Endothelial cell of umbilical vein (primary cell): ENCODE measurements around the gene CDH23. TPM values are rescaled to one million over a fixed set of nuclear protein-coding genes. Genes with fewer than 3 reads are reported as not detected.

ENCODE experiments used
- BruUV-seq: library from RNA; stranded (reverse); fragments of 400-500 nt; replicated peaks from 2 replicates; lab custom pipeline; 2021; lab: Mats Ljungman, UMichigan
- CTCF ChIA-PET: fragments of 300-600, 350-600 bp; sonication (Branson Sonifier 250); formaldehyde crosslinking; loops from one replicate; lab custom pipeline; 2021; ENCODE audit warnings: antibody characterized with exemption, inconsistent platforms; lab: Charles Lee
- POLR2A ChIA-PET: fragments of 300-600, 350-600 bp; sonication (Branson Sonifier 250); formaldehyde crosslinking; loops from one replicate; lab custom pipeline; 2021; ENCODE audit warnings: antibody characterized with exemption, inconsistent platforms; lab: Charles Lee
- DNase-seq: peaks from one replicate; pipeline ENCODE4 v3.0.0-alpha.2; 2011; ENCODE audit warnings: low read depth, low spot score
- FAIRE-seq: peaks from 2 replicates; lab custom pipeline; 2011; peaks lifted over from hg19 to GRCh38; lab: Jason Lieb, UNC
- H2AFZ ChIP-seq: 2 replicates; pipeline ENCODE4 v1.6.0; 2012; ENCODE audit warnings: low read depth, low read length, control low read depth, inconsistent platforms
- H3K27ac ChIP-seq: 2 replicates; pipeline ENCODE4 v1.5.1; 2011; ENCODE audit warnings: low read depth, mild to moderate bottlenecking, control low read depth, low read length, moderate library complexity; ENCODE audit not compliant: insufficient read depth
- H3K27me3 ChIP-seq, 2 experiments: 2 replicates each; pipeline versions ENCODE4 v1.6.0 to v1.6.1; 2011; ENCODE audit warnings: low read length in 2 of 2, mixed read lengths in 1 of 2; ENCODE audit not compliant: control insufficient read depth in 2 of 2, insufficient read depth in 2 of 2
- H3K36me3 ChIP-seq, 2 experiments: 2 replicates in 1 of 2; 3 replicates in 1 of 2; pipeline ENCODE4 v1.5.1; 2011; ENCODE audit warnings: low read length in 2 of 2, mild to moderate bottlenecking in 1 of 2, moderate library complexity in 1 of 2; ENCODE audit not compliant: control insufficient read depth in 2 of 2, insufficient read depth in 2 of 2; ENCODE audit errors: extremely low read depth in 1 of 2
- H3K4me1 ChIP-seq: 3 replicates; pipeline ENCODE4 v1.5.1; 2011; ENCODE audit warnings: mild to moderate bottlenecking, low read length; ENCODE audit not compliant: control insufficient read depth, insufficient read depth; ENCODE audit errors: extremely low read depth
- H3K4me2 ChIP-seq: 2 replicates; pipeline ENCODE4 v1.6.1; 2011; ENCODE audit warnings: low read length, control low read depth, mixed read lengths; ENCODE audit not compliant: insufficient read depth
- H3K4me3 ChIP-seq, 3 experiments: fragments of 200-600 bp in 1 of 3; sonication (generic), shearing (Covaris generic) in 1 of 3; replicated peaks in 1 of 3; 2 replicates each; pipeline ENCODE4 v1.5.1; 2011 to 2016; ENCODE audit warnings: control low read depth in 3 of 3, low read length in 3 of 3, mild to moderate bottlenecking in 2 of 3, inconsistent platforms in 1 of 3, low read depth in 1 of 3, moderate library complexity in 1 of 3; ENCODE audit not compliant: insufficient read depth in 1 of 3
- H3K79me2 ChIP-seq: 2 replicates; pipeline ENCODE4 v1.6.0; 2012; ENCODE audit warnings: low read length, inconsistent platforms; ENCODE audit not compliant: control insufficient read depth, insufficient read depth
- H3K9ac ChIP-seq: replicated peaks from 2 replicates; pipeline ENCODE3; 2011; ENCODE audit warnings: low read length, control low read depth; ENCODE audit not compliant: insufficient read depth; ENCODE audit errors: extremely low read depth
- H3K9me1 ChIP-seq: replicated peaks from 3 replicates; pipeline ENCODE4 v1.6.0; 2011; ENCODE audit warnings: mild to moderate bottlenecking, low read length; ENCODE audit not compliant: control insufficient read depth, insufficient read depth; ENCODE audit errors: extremely low read depth
- H3K9me3 ChIP-seq: replicated peaks from 2 replicates; pipeline ENCODE4 v1.5.1; 2012; ENCODE audit warnings: low read length, inconsistent platforms; ENCODE audit not compliant: control insufficient read depth, insufficient read depth
- H4K20me1 ChIP-seq: replicated peaks from 2 replicates; pipeline ENCODE3; 2011; ENCODE audit warnings: mild to moderate bottlenecking, low read length; ENCODE audit not compliant: control insufficient read depth, insufficient read depth; ENCODE audit errors: extremely low read depth
- CTCF ChIP-seq, 2 donors: IDR thresholded peaks; 1 replicate in 1 of 2; 2 replicates in 1 of 2; pipeline ENCODE4 v1.5.1; 2011; ENCODE audit warnings: low read length in 2 of 2, mild to moderate bottlenecking in 2 of 2, moderate library complexity in 2 of 2, control low read depth in 1 of 2, inconsistent platforms in 1 of 2, low read depth in 1 of 2; ENCODE audit not compliant: insufficient read depth in 1 of 2; ENCODE audit errors: extremely low read depth in 1 of 2
- EZH2 ChIP-seq: IDR thresholded peaks from 2 replicates; pipeline ENCODE4 v1.6.1; 2012; ENCODE audit warnings: borderline replicate concordance, low read depth, mild to moderate bottlenecking, moderate library complexity, low read length, inconsistent platforms; ENCODE audit not compliant: severe bottlenecking
- FOS ChIP-seq: IDR thresholded peaks from 2 replicates; pipeline ENCODE4 v1.6.1; 2011; ENCODE audit warnings: mild to moderate bottlenecking, low read length, moderate library complexity, borderline replicate concordance; ENCODE audit not compliant: insufficient read depth
- GATA2 ChIP-seq: IDR thresholded peaks from 2 replicates; pipeline ENCODE4 v1.7.0; 2011; ENCODE audit warnings: low read depth, mild to moderate bottlenecking, moderate library complexity, mixed read lengths, low read length; ENCODE audit not compliant: insufficient read length, insufficient read depth
- JUN ChIP-seq: IDR thresholded peaks from 2 replicates; pipeline ENCODE4 v1.6.1; 2011; ENCODE audit warnings: borderline replicate concordance, low read depth; ENCODE audit not compliant: insufficient read length, insufficient read depth
- MAX ChIP-seq: IDR thresholded peaks from 2 replicates; pipeline ENCODE4 v1.6.1; 2011; ENCODE audit not compliant: insufficient read depth, insufficient read length
- MYC ChIP-seq: IDR thresholded peaks from one replicate; pipeline ENCODE4 v1.6.1; 2011; ENCODE audit warnings: mild to moderate bottlenecking, low read depth, low read length
- POLR2A ChIP-seq: IDR thresholded peaks from 2 replicates; pipeline ENCODE4 v1.6.1; 2012; ENCODE audit warnings: low read depth, mild to moderate bottlenecking, control low read depth, low read length
- POLR2AphosphoS5 ChIP-seq: IDR thresholded peaks from 2 replicates; pipeline ENCODE4 v1.6.1; 2012; ENCODE audit warnings: low read depth, mild to moderate bottlenecking, control low read depth, low read length, moderate library complexity; ENCODE audit not compliant: insufficient read depth
- dilution Hi-C: fragments of 300-500 bp; cut with MboI; formaldehyde crosslinking; loops from one replicate; pipeline ENCODE4 v1.15.0; 2019; ENCODE audit warnings: low sequenced_read_pairs; ENCODE audit not compliant: extremely low pct_ligation_motif_present
- intact Hi-C: fragments of 100-400 bp; cut with micrococcal nuclease; formaldehyde crosslinking; loops from one replicate; pipeline ENCODE4 v1.10.0; 2022
- polyA plus RNA-seq, 4 experiments: library from polyadenylated mRNA; depleted of rRNA in 3 of 4; stranded (reverse) in 3 of 4; unstranded in 1 of 4; fragments of >200 nt; gene quantifications; 2 replicates each; pipeline versions ENCODE4 v1.2.1 to v1.2.3, GENCODE V29; 2011 to 2012; ENCODE audit warnings: missing spikeins in 1 of 4
- total RNA-seq: library from RNA; stranded (reverse); gene quantifications from 2 replicates; pipeline ENCODE4 v1.2.3, GENCODE V29; 2021

The CDH23 gene
- total and polyA plus RNA-seq, 2 donors (not counting 3 experiments of a cell fraction or from before 2014, with no cell fraction given), result not detected

GRCh38 chr10:71647526-71648253 is 251.0 kb downstream of the CDH23 start:
- dilution Hi-C loops, result no loop called here
- H3K9ac ChIP-seq, result no peak overlapping the region
- no peak for DNase-seq
- no peak overlapping the region for H3K4me2 ChIP-seq
- no peaks in the 10 kb centered on the region for H3K36me3 ChIP-seq
- intact Hi-C loops, result no loop called here
- BruUV-seq, result no TSS peak
- H4K20me1 ChIP-seq, result no peaks in the 10 kb centered on the region
- H2AFZ ChIP-seq, result no peak overlapping the region
- POLR2A ChIA-PET, result no interaction called here
- no peak overlapping the region for H3K27ac ChIP-seq
- FAIRE-seq, result no peak
- H3K79me2 ChIP-seq, result no peaks in the 10 kb centered on the region
- no peaks in the 10 kb centered on the region for H3K4me1 ChIP-seq
- CTCF ChIA-PET, result interaction anchor here (3.3 kb wide), 1 partner anchor 49 kb away, joined by 8 read pairs; no protein-coding TSS in a partner anchor
- H3K9me3 ChIP-seq, result no peaks in the 10 kb centered on the region
- no peaks in the 10 kb centered on the region for H3K9me1 ChIP-seq
- H3K27me3 ChIP-seq, result peaks cover 0 to 3% of the 10 kb centered on the region in 2 experiments
- no peak overlapping the region for H3K4me3 ChIP-seq
- TF ChIP-seq CTCF (IDR thresholded peaks at IDR 0.05; ENCODE audit: extremely low read depth in 1 of 2, insufficient read depth in 1 of 2, low read depth in 1 of 2, low read length in 2 of 2) (peak in 1 of 2 donors; percentile 23), EZH2 (no peak)

DNA sequence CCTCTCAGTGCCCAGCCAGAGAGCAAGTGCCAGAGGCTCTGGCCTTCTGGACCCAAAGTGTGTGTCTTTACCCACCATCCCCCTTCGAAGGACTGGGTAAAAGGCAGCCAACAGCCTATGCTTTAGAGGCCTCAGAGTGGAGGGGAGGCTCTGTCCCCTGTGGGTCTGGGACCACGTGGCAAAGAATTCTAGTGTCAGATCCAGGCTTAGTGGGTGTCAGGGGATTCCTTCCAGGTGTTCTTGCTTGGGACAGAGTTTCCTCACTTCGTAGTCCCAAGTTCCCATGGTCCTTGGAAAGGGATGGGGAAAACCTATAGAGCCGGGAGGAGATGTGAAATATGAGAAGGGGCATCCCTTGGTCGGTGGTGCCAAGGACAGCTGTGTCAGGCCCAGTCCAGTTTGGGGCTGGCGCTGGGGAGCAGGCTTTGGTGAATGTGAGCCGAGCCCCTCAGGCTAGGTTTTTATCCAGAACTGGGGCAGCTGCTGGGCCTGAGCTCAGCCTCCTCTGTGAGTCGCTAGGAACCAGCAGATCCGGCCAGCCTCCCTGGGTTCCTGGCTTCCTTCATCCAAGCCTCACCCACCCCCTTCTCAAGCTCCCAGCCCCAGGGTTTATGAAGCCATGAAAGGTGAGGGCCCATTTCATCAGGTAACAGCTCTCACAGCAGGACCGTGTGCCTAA is 251.7 kb downstream of the CDH23 start:
- H3K9ac ChIP-seq, result no peak overlapping the region
- H3K27ac ChIP-seq, result no peak overlapping the region
- DNase-seq (no peak), FAIRE-seq (no peak)
- H3K4me3 ChIP-seq, result no peak overlapping the region
- no peaks in the 10 kb centered on the region for H3K4me1 ChIP-seq
- H2AFZ ChIP-seq, result no peak overlapping the region
- no peaks in the 10 kb centered on the region for H3K9me1 ChIP-seq
- CTCF ChIA-PET, result no interaction called here
- H4K20me1 ChIP-seq, result no peaks in the 10 kb centered on the region
- TF ChIP-seq EZH2, result no peak
- TF ChIP-seq POLR2AphosphoS5, result no peak
- no peak for TF ChIP-seq FOS
- TF ChIP-seq CTCF (IDR thresholded peaks at IDR 0.05; ENCODE audit: extremely low read depth in 1 of 2, insufficient read depth in 1 of 2, low read depth in 1 of 2, low read length in 2 of 2), result no peak
- no peak for TF ChIP-seq POLR2A
- no peak for TF ChIP-seq GATA2
- no peak for TF ChIP-seq MAX
- no peak for TF ChIP-seq MYC
- no peak for TF ChIP-seq JUN
- no peak overlapping the region for H3K4me2 ChIP-seq
- BruUV-seq, result no TSS peak
- no peaks in the 10 kb centered on the region for H3K36me3 ChIP-seq
- H3K9me3 ChIP-seq, result no peaks in the 10 kb centered on the region
- POLR2A ChIA-PET, result no interaction called here
- intact Hi-C loops, result no loop called here
- dilution Hi-C loops, result no loop called here
- no peaks in the 10 kb centered on the region for H3K79me2 ChIP-seq
- peaks cover 0 to 4% of the 10 kb centered on the region in 2 experiments for H3K27me3 ChIP-seq
